NK-92 (cell line): ENCODE measurements around the gene GMPR2.
"Not testable (repeated sequence)": the region's sequence is repeated elsewhere in the genome, so short reads cannot be mapped to it uniquely, and the experiment has no call there.

ENCODE experiments used
- DNase-seq: peaks from one replicate; lab custom pipeline; 2025; ENCODE audit not compliant: unreplicated experiment; lab: John Stamatoyannopoulos, UW

Gene GMPR2

DNA sequence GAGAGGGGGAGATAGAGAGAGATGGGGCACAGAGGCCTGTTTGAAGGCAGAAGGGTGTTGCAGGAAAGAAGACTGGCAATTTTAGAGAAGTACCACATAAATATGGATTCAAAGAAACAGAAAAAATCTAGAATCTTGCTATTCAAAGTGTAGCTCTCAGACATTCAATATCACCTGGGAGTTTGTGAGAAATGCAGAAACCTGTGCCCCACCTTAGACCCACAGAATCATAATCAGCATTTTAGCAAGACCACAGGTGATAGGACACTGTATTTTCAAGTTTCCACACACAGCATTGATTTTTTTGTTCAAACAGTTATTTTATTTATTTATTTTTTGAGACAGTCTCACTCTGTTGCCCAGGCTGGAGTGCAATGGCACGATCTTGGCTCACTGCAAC lies 3.8 kb upstream of the GMPR2 start:
- no peak for DNase-seq

DNA sequence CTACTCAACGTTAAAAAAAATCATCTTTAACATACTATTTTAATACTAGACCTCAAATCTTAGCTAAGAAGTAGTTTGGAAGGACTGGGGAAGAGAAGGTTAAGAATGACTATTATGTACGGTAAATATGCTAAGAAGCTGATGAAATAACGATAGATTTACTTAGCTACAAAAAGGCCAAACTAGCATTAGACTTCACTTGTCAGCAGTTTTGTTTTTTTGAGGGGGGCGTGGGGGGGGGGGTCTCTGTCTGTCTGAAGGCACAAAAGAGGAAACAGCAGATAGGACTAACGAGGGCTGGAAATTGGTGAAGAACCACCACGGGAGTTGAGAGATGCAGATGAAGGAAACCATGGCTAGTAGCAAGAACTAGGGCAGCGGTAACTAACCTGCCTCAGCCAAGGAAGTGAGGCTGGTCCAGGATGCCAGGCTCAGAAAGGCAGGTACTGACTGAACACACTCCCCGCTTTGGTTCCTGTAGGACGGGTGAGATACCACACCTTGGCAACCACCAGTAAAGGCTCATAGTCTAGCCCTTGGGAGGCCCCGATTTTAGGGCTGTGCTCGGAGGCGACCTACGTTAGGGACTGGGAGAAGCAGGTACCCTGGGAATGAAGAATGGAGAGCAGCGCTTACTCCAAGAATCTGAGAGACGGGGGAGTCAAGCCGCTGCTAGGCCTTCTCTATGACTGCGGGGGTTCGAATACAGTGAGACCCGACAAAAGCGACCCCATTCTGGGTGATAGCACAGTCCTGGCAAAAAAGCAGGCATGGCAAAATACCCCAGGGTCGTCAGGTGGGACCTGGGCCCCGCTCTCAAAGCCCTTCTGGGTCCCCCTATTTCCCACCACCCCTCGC lies 1.2 kb upstream of the GMPR2 start:
- DNase-seq = no peak

DNA sequence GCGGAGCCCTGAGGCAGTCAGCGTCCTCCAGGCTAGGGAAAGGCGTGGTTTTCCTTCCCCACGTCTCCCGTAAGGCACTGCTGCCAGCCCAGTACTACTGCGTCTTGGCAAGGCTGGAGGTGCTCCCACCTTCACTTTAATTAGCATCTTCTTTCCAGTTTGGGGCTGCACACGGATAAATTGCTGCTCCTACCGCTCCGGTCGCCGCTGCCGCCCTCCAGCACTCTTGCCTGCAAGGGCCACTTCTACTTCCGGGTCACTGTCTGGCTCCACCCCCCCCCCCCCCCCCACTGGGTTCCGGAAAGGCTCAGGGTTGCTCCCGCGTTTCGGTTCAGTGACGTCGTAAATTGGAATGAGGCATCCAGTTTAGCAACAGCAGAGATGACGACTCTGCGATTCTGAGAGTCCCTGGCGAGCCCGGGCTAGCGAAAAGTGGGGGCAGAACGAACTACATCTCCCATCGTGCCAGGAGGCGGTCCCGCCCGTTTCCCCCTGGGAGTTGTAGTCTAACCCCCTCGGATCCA lies 546 bp upstream of the GMPR2 start, which contains the start of gene NEDD8:
Gene NEDD8 (minus strand): TSS at position 247 of the 524 bp plus-strand sequence. CDS start 100 bp downstream, at position 147.
- peak; percentile 30 for DNase-seq

DNA sequence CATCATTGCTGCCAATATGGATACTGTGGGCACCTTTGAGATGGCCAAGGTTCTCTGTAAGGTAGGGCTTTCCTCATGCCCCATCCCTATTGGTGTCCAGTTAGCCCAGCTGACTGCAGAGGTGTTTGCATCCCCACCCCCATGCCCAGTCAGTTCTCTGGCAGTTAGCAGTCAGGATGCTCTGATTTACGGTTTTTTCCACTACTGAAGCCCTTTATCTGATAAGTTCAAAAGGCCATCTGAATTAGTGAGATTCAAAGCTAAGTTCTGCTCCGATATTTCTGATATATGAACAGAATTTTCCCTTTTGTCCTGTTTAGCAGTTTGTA lies 773 bp downstream of the GMPR2 start:
- no peak for DNase-seq

DNA sequence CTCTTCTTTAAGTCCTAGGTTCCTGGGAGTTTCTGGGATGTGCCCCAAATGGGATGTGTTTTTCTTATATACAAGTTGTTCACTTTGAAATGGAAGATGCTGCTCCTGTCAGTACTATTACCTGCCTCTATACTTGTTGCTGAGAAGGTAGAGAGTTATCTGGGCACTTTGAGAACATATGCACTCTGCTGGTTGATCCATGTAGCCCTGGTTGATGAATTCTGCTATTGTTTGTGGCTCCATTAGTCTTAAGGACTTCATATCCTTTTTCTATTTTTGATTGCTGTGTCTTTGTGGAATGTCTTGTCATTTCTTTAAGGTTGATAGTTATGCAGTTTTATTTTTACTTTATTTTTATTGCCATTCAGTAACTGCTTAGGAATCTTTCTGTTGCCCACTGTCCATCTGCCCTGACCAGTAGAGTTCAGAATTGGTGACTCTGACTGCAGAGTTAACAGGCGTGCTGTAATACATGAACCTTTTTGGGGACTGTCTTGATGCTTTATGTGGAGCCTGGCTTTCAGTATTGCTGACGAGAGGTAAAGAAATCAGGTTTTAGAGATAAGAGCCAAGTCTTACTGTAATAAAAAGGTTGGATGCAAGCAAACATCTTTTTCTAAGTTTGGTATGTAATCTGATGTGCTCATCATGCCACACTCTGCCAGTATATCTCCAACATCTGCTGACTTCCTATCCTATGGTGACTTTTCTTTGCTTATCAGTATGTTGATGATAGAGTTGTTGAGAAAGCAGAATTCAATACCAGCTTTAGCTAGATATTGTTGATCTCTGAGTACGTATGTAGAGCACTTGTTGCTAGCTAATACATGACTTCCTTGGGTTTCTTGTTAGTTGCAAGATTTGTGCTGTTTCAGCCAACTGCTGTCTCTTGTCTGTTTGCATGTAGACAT lies 1.6 kb downstream of the GMPR2 start:
- DNase-seq = no peak

DNA sequence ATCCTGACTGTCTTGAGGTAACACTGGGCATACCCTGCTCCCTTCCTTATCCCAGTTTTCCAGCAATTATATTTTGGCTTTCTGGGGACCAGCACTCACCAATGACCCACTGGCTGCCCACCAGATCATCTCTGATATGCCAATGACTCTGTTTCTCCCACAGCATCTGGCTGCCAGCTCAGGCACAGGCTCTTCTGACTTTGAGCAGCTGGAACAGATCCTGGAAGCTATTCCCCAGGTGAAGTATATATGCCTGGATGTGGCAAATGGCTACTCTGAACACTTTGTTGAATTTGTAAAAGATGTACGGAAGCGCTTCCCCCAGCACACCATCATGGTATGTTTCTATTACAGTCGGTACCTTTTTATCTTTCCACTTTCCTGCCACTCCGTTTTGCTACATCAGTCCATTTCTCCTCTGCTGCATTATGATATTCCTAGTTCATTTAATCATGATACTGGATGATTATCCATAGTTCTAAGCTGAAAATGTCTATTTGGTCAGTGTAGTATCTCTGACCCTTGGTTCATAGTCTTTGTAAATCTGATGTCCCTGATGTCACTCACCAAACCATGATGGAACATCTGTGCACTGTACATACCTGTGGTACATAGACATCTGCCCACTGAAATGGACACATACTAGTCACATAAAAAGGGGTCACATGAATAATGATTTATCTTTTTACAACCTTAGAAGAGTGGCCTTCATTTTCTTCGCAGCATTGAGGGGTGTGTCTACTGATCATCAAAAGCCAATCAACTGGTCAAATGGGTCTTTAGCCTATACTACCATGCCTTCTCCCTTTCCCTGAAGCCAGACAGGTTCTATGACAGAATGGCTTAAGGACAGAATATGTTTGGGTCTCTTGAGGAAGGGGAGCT lies 3.3 kb downstream of the GMPR2 start:
- no peak for DNase-seq

DNA sequence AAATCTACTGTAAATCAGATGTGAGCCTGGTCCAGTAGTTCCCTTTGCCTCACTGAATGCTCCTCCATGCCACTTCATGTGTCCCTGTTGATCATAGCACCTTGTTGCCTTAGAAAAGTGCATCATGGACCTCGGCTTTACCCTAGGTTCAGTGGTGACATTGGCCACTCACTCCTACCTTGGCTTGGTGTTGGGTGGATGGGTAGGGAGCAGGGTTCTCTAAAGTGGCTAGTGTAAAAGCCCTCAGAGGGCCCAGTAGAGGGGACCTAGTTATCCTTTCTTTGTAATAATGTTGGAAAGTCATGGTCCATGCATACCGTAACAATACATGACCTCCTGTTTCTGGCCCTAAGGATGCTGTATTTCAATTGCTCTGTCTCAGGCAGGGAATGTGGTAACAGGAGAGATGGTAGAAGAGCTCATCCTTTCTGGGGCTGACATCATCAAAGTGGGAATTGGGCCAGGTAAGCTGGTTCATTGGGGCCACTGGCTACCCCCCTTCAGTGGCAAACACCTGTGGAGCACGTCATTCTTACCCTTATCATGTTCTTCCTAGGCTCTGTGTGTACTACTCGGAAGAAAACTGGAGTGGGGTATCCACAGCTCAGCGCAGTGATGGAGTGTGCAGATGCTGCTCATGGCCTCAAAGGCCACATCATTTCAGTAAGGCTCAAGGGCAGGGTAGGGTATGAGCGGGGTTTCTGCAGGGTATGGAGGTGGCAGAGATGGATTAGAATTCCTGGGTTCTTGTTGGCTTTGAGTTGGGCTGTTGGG lies 4.1 kb downstream of the GMPR2 start:
- DNase-seq = no peak

DNA sequence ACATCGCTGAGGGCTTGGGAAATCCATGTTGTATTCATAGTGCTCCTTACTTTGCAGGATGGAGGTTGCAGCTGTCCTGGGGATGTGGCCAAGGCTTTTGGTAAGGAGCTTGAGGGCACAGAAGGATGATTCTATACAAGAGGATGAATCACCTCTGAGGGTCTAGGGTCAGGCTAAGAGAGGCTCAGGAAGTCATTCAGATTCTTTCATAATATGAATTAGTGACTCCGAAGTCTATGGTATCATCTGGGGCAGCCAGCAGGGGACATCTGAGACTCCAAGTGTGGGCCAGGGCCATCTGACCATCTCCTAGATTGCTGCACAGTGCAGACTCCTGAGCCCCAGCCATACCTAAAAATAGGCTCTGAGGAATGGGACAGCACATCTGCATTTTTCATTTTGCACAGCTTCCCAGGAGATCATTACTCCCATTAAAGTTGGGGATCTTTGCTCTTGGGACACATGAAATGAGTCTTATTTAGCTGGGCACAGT lies 4.8 kb downstream of the GMPR2 start:
- no peak for DNase-seq

DNA sequence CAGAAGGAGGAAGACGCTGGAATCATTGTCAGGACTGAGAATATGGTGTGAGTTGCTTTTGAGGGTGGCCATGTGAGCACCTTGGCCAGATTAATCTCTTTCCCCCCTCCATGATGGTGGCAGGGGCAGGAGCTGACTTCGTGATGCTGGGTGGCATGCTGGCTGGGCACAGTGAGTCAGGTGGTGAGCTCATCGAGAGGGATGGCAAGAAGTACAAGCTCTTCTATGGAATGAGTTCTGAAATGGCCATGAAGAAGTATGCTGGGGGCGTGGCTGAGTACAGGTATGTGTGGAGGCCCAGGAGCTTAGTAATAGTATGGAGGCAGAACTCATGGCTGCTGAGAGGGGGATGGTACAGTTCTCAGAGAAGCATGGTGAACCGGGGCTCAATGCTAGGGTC lies 5.4 kb downstream of the GMPR2 start:
- no peak for DNase-seq

DNA sequence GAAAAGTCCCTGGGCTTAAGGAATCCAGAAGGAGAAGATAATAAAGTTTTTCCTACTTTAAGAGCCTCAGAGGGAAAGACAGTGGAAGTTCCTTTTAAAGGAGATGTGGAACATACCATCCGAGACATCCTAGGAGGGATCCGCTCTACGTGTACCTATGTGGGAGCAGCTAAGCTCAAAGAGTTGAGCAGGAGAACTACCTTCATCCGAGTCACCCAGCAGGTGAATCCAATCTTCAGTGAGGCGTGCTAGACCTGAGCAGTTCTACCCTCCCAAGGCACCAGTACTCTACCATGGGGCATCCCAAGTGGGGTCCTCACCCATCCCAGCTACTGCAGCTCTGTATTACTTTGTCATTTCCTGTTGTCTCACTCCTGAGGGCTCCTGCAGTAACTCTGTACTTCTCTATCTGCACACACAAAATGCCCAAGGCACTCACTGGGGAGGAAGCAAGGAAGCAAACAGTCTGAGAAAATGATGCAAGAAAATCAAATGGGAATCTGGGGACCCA lies 5.9 kb downstream of the GMPR2 start:
- no peak for DNase-seq

DNA sequence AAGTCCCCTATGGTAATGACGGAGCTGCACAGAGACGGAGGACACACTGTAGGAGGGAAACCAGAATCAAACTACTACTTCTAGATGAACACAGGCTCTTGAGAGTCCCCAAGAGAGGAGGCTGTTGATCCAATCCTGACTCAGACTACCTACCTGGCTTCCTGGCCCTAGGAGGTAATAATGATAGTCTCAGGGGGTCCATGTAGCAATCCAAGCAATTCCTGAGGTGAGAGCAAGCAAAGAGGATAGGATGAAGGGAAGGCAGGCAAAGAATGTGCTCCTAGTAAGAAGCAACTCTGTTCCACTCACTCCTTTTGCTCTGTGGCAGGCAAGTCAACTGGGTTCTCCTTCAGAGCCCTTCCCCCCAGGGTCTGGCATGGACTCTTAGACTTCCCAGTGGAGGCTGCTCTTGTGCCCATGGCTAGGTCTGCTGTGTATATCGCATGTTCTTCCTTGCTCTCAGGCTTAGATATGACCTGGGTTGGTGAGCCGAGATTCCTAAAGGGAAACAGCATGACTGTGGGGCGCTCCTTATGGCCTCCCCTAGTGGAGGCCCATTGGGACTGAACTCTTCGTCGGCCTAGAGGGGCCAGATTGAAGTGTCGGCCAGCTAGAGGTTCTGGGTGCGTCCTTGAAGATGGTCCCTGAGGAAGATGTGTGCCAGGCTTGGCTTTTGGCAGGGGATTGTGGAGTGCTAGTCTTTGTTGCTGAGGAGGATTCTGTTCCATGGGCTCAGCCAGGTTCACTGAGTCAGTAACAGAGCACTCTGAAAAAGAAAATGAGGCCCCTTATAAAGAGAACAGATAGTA lies 7.6 kb downstream of the GMPR2 start:
- DNase-seq = no peak

DNA sequence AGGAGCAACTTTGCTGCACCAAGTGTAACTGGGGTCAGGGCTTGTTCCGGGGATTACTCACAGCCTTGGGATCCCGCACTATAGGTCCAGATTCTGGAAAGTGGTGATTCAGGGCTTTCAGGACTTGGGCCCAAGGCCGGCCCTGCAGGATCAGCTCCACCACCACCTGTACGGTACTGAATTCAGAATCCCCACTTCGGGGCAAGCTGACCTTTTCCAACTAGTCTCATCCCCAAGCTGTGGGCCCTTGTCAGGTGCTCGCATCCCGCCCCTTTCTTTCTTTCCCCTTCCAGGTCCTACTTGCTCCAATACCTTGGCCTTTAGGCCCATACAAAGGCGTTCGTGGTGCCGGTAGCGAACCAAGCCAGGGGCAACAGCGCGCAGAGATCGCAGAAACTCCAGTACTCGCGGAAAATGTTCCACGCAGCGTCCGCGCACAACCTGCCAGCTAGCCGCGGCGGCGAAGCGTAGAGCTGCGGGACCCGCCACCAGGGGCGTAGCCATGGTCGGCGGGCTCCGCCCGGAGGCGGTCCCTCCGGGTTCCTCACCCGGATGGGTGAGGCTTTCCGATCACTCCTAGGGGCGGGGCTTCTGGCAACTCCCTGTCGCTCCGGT lies 9.2 kb downstream of the GMPR2 start:
- DNase-seq = peak; percentile 75

DNA sequence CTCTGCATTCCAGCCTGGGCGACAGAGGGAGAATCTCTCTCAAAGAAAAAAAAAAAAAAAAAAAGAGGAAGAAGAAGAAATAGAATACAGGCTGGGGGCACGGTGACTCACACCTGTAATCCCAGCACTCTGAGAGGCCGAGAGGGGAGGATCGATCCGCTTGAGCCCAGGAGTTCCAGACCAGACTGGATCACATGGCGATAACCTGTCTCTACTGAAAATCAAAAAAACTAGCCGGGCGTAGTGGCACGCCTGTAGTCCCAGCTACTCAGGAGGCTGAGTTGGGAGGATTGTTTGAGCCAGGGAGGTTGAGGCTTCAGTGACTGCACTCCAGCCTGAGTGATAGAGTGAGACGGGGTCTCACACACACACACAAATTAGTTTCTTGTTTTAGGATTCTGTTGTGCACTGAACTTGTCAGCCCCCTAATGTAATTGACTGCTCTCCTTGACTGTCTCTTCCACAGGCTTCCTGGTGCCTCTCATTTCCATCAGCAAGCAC lies 10.7 kb downstream of the GMPR2 start:
- DNase-seq = no peak

DNA sequence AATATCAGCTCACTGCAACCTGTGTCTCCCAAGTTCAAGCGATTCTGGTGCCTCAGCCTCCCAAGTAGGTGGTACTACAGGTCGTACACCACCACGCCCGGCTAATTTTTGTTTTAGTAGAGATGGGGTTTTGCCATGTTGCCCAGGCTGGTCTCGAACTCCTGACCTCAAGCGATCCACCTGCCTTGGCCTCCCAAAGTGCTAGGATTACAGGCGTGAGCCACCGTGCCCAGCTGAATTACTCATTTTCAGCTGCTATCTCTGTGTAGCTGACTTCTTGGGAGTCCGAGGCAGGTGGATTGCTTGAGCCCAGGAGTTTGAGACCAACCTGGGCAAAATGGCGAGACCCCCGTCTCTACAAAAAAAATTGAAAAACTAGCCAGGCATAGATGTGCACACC lies 12.6 kb downstream of the GMPR2 start:
- not testable (repeated sequence) for DNase-seq

DNA sequence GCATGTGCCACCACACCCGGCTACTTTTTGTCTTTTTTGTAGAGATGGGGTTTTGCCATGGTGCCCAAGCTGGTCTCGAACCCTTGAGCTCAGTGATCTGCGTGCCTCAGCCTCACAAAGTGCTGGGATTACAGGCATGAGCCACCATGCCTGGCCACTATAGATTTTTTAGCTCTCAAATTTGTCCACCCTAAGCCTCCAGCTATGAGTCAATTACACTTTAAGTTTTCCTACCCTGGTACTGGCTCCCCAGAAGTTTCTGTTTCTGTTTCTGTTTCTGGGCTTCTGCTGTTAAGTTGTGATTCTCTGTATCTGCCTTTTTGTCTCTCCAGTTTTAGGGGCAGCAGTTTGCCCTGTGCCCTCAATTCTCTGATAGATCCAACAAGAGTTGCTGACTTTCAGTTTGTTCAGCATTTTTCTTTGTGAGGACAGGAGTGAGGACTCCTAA lies 14.1 kb downstream of the GMPR2 start:
- no peak for DNase-seq

DNA sequence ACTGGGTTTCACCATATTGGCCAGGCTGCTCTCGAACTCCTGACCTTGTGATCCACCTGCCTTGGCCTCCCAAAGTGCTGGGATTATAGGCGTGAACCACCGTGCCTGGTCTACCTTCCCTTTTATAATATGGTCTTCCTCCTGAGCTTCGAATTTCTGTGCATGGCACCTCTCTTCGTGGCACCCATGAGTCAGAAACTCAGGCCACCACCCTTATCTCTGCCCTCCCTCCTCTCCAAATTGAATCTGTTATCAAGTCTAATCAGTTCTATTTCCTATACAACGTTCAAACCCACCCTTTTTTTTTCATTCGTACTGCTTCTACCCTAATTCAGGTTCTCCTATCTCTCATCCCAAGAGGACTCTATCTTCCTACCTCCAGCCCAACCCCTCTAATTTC lies 14.7 kb downstream of the GMPR2 start:
- no peak for DNase-seq

DNA sequence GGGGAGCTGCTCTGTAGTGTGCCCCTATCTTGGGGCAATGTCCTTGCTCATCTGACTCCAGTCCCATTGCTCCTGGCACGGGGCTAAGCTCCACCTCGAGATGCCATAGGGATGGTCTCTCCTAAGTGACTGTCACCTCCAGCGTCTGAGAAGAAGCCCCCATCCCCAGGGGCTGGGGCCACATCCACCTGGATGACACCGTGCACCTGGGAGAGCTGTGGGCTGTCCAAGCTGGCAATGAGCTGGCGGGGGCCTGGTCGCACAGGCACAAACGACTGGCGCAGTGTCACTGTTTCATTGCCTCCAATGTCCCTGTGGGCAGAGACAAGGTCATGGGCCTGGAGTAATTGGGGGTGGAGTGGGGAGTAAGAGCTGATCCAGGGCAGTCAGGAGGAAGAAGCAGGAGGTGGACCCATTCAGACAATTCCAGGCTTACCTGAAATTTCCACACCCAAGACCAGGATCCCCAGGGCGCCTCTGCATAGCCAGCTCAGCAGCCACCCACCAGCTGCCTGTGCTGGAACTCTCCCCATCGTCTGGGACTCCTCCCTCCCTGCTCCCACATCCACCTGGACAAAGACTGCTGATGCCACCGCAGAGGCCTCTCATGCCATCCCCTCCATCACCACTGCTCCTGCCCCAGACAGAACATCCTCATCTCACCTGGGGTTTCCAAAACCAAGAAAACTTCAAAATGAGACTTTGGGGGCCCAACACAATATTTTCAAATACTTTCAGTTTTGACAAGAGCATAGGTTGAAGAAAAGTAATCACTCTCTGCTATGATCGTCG lies 16.7 kb downstream of the GMPR2 start:
- no peak for DNase-seq
